GM19324 (cell line): Measurements from ENCODE around the gene FAM72C.
"Not testable (repeated sequence)": the region's sequence is repeated elsewhere in the genome, so short reads cannot be mapped to it uniquely, and the experiment has no call there.

Experiments used
- ATAC-seq: cut with Tn5 transposase; IDR thresholded peaks from one replicate; pipeline ENCODE4 v1.9.1; 2021; ENCODE audit warnings: mild to moderate bottlenecking, moderate library complexity; ENCODE audit not compliant: unreplicated experiment, low FRiP score

FAM72C gene

DNA sequence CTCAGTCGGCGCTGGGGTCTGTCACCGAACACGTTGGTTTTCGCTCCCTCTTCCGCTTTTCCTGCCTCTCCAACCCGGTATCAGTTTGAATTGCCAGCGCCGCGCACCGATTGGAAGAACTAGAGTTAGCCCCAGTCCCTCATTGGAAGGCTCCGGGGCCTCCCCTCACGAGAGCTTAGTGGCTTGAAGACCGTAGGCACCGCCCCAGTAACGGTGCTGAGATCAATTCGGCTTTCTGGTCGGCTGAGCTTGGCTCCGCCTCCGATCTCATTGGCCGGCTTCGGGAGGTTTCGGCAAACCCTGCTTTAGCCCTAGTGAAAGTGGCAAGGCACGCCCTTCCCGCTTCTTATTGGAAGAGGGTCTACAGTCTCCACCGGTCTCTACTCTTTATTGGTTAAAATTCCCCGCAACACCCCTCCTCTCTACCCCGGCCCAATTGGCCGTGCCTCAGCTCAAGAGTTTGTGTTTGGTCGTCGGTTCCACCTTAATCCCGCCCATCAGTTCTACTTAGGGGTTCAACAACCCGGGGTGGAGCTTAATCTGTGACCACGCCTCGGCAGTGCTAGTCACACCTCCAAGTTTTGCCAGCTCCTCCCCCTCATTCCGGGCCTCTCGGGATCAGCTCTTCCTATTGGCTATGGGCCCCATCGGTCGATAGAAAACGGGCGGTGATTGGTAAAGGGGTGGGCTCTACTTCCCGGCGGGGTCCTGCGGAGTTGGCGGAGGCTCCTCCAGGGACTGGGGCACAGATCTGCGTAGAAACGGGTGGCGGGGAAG is at the start of gene FAM72C:
TSS of gene FAM72C (minus strand) at position 63 of the 777 bp plus-strand sequence. CDS start 845 bp downstream, outside the sequence.
- ATAC-seq = peak; percentile 87

DNA sequence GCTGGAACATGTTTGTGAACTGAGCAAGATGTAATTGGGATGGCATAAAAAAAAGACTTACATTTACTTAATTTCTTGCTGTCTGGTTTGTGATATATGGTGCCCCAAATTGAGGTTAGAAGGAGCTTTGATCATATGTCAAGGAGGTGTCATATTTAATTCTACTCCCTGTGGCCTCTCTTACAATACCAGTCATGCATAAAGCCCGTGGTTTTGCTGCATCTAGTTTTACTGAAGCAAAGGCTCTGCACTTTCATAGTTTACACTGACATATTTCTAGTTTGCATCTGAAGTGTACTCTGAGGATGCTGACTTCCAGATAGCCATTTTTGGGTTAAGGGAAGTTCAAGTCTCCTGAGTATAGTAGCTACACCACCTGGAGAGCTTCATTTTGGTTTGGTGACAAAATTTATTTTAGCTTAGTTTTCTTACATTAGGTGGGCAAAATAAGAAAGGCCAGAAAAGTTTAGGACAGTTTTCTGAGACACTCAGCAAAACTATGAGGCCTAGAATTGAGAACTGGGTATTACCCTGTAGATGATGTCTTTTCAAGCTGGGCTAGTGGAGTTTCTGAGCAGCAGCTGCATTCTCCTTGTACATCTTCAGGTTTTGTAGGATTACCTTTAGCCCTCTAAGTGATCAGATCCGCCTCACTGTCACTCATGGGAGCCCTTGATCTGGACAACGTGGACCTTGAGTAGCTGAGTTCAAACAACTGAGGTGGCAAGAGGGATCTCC is 48.4 kb upstream of the FAM72C start:
- ATAC-seq = not testable (repeated sequence)

DNA sequence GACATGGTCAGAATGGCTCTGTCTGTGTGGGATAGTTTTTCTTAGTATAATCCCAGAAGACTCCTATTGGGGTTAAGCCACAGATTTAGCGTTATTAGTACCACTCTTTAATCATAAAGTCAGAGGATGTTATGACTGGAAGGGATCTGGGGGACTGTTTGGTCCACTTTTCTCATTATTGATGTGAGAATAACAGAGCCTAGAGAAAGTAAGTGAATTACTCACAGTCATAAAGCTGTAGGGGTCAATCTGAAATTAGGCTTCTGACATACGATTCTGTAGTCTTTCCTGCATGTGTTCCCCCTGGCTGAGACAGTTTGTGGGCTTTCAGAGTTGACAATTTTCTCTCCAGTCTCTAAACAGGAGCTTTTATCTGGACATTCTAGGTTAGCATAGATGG is 47.3 kb upstream of the FAM72C start:
- ATAC-seq = not testable (repeated sequence)

DNA sequence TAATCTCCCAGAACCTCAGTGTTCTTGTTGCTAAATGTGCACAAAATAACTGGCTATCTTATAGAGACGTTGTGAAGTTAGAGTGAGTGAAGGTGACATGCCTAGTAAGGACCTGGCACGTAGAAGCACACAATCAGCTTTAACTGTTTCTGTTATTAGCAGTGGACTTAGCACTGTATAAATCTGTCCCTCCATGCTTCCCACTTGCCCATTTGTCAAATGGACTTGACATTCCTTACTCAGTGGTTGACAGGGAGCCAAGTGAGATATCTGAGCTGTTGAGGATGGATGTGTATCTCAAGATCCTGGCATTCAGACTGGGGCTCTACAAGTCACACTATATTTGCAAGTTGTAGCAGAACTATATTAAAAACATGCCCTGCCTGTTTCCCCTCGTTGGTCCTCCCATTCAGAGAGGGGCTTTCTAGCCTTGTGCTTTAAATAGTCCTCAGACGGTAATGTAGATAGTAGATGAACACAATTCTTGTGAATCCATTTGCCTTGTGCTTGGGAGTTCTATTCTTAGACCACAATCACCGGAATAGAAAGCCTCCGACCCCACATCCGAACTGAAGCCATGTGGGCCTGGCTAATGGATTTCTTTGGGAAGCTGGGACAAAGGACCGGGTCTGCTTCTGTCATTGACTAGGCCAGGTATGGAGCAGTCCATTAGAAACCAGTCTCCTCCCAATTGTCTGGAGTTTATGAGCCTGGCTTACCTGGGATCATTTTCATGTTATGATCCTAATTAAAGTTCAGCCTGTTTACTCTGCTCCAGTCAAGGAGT is 43.6 kb upstream of the FAM72C start:
- not testable (repeated sequence) for ATAC-seq

DNA sequence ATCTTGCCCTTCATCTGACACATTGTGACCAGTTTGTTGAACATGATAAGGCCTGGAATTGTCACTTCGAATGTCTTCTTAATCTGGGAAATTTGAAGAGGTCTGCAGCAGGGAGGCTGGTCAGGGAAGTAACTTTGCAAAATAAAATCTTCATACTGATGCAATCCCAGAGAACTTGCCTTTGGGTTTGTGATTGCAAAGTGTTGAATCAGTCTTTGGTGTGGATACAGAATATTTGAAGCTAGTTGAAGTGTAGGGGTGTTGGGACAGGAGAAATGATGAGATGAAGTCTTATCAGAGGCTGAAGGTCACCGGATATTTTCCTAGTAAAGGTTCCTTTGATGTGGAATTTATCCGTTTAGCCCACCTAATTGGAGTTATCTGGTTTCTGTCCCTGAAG is 42.7 kb upstream of the FAM72C start:
- ATAC-seq = not testable (repeated sequence)

DNA sequence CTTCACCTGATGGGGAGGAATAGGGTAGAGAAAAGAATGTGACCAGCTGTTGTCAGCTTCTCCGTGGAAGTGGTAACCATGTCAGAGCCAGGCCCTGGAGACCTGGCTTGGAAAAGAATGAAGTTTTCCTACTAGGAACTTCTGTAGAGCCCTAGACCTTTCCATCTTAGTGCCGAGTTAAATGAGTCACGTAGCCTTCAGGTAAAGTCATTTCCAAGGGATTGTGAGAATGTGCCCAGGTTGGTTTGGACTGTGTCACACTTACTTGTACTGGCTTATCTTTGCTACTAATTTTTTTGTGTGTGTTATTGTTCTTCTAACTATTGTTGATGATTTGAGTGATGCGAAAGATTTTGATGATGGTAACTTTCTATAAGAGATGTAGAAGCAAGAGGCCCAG is 42.3 kb upstream of the FAM72C start:
- not testable (repeated sequence) for ATAC-seq

DNA sequence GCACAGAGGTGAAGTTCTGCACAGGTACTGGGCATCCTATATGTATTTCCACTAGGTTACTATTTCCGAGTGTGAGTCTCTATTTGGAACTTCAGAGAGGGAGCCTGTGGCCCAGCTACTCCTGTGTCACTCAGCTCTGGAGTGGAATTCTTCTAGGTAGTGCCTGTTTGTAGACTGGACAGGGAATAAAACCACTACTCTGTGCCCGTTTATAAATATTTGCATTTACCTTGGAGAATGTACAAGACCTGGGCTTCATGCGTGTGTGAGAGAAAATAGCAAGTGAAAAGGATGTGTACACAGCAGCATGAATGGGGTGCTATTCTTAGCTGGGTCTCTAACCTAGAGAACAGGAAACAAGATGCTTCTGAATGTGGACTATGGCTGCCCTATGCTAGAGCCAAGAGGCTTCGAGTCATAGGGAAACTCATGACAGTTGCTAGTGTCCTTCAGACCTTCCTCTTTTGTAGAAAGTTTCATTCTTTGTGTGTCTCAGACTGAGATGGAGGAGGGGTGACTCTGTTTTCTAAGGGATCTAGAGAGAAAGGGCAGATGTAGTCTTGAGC is 40.5 kb upstream of the FAM72C start:
- peak; percentile 96 for ATAC-seq

DNA sequence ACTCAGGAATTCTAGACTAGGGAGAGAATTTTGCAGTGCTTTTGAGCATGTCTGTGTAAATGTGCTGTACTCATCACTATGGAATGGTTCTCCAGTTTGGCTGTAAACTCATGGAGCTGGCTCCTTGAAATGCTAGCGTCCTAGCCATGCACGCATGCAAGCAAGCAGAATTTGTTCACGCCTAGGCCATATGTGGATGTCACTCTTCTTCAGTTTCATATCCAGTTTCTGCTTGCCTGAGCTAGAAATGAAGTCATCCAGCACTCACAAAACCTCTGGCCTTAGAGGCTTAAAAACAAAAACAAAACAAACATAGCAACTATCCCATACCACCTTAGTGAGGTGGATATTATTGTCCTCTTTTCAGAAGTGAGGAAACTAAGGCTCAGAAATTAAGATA is 37.6 kb upstream of the FAM72C start:
- ATAC-seq = peak; percentile 53

DNA sequence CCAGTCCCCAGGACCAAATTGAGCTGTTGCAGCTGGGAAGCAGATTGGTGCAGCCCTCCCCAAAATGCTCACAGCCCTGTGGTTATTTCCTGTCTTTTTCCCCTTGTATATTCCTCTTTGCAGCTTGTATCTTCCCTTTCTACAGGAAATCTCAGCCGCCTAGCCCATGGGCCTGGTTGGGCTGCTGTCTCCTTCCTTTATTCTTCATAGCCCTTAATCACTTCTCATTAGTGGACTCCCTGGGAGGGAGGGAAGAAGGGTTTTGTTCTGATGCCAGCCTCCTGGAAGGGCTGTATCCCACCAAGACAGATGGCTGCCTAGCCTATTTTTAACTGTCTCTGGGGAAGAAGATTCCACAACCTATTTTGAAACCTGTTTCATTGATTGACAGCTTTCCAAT is 32.5 kb upstream of the FAM72C start:
- not testable (repeated sequence) for ATAC-seq

DNA sequence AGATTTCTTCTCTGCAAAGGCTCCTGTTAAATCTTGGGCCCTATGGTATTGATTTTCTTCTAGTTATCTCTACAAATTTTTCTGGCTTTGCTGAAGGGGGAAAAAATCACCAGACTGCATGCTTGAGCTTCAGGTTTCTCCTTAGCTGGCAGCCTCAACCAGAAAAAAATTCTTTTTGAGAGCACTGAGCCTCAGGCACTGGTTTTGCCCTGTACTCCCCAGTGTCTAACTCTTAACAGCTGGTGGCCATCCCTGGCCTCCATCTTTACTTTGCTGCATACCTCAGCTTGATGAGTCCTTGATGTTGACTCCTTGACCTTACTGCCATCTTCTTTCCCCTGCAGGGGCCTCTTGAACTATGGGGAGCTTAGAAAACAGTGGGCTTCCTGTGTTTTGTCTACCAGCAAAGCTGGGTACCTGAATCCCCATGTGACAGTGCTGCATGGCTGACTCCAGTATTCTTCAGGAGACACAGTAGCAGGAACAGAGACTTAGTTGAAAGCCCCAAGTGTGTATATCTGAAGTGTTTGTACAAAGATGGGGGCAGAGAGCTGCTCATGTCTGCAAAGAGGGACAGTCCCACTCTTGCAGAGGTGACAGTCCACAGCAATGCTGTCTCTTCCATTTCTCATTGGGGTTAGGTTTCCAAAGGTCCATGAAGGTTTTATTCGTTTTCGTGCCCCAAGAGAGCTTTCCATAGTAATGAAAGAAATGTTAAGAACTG is 31.7 kb upstream of the FAM72C start:
- not testable (repeated sequence) for ATAC-seq

DNA sequence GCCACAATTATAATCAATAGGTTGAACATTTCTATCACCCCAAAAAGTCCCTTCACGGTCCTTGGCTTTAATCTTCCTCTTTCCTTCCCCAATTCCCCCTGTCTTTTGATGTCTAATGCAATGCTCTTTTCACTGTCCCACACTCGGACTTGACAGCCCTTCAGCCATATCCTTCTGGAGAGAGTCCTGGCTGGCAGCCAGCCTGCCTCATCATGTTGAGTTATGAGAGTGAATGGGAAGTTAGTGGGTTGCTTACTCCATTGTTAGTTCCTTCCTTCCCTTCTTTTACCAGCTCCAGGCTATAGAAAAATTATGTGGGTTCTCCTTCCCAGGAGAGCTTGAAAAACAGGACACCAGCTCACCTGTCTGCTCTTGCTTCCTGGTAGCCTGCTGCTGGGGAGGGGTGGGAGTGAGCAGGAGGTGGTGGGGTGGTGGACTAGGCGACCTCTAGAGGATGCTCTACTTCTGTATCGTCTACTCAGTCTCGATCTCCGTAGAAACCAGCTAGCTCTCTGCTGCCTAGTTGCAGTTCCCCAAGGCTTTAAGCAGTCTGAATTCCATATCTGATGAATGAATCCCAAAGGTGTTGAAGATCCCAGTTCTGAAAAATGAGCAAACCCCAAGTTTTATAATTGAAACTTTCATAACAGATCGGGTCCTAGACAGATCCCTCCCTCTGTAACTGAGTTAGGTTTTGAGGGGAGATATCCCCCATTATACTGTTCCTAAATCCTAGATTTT is 30.5 kb upstream of the FAM72C start:
- ATAC-seq = peak; percentile 80

DNA sequence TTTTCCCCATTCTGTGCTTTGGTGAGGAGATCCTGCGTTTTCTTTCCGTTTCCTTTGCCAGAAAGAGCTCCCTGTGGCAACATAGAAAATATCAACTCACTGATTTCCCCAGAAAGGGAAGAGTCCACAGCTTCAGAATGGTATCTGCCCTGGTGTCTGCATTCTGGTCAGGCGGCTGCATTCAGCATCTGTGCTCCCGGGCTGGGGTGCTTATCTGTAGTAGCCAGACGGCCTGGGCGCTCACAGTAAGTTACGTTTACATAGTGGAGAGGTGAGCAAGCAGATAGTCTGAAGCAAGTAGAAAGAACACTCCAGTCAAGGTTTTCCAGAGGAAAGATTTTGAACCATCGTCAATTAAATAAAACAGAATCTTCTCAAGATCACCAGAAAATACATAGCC is 29.3 kb upstream of the FAM72C start:
- not testable (repeated sequence) for ATAC-seq

DNA sequence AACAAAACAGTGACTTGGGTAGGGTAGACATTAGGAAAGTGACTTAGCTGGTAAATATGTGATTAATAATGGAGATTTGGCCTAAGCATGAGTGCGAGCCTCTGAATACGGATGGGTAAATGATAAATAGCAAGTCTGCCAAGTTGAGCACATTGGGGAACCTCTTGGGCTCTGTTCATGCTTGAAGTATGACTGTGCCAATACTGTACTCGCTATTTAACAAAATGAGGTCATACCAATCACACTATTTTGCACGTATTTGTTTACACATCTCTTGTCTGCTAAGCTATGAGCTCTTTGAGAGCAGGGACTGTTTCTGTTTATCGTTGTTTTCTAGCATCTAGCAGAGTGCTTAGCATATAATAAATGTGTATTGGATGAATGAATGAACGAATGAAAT is 24.2 kb upstream of the FAM72C start:
- not testable (repeated sequence) for ATAC-seq

DNA sequence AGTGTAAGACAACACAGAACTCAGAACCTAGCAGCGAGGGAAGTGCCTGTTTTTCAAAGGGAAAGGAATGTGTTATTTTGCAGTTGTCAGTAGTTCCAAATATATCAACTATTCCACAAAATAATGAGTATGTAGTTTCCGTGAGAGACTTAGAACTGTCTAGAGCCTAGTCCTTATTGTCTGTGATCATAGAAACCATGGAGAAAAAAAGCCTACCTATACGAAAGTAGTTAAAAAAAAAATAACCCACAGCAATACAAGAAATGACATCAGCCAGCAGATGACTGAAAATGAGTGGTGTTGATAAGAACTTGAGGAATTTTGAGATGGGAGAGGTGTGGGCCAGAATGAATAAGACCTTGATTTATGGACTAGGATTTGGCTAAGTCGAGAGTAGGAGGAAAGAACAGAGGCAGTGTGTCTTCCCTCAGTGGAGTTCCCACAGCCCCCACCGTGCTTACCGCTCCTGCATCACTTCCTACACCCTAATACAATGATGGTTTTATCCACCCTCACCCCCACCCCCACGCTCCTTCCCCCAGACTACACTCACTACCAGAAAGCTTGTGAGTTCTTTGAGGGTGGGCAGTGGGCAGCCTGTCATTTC is 21.6 kb upstream of the FAM72C start:
- ATAC-seq = not testable (repeated sequence)

DNA sequence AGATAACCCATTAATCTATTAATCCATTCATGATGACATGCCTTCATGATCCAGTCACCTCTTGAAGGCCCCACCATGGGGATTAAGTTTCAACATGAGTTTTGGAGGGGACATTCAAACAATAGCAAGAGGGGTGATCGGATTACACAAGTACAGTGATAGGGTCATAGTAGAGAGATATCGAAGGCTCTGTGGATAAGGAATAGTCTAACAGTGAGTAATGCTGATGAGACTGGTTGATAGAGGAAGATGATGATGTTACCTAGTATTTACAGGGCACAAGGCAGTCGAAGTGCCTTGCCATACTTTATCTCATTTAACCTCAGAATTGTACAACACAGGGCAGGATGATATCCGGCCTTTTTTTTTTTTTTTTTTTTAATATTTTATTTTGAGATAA is 18.9 kb upstream of the FAM72C start:
- not testable (repeated sequence) for ATAC-seq

DNA sequence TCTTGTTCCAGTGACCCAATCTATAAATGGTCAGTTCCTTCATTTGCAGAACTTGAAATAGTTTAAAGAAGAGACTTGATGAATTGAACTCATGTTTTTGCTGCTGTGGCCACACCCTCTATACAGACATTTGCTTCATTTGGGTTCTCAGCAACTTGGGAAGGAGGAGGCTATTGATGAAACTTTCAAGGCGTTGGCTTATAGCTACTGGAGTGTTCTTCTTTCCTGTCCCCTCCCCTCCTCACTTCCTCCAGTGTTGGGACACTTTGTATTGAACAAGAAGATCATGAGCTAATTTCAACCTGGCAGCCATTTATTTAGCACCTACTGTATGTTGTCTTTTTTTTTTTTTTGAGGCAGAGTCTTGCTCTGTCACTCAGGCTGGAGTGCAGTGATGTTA is 17.9 kb upstream of the FAM72C start:
- not testable (repeated sequence) for ATAC-seq

DNA sequence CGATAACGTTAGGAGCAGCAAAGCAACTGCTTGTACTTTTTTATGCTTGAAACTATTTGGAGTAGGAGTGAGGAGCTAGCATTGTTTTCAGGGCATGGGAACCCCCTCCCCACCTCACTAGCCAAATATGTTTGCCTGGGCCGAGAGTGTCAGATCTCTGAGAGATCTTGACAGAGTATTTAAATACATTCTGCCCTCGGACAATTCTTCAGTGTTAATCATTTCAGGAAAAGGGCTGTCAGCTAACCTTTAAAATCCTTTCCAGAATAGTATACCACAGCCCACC is 17.6 kb upstream of the FAM72C start:
- not testable (repeated sequence) for ATAC-seq

DNA sequence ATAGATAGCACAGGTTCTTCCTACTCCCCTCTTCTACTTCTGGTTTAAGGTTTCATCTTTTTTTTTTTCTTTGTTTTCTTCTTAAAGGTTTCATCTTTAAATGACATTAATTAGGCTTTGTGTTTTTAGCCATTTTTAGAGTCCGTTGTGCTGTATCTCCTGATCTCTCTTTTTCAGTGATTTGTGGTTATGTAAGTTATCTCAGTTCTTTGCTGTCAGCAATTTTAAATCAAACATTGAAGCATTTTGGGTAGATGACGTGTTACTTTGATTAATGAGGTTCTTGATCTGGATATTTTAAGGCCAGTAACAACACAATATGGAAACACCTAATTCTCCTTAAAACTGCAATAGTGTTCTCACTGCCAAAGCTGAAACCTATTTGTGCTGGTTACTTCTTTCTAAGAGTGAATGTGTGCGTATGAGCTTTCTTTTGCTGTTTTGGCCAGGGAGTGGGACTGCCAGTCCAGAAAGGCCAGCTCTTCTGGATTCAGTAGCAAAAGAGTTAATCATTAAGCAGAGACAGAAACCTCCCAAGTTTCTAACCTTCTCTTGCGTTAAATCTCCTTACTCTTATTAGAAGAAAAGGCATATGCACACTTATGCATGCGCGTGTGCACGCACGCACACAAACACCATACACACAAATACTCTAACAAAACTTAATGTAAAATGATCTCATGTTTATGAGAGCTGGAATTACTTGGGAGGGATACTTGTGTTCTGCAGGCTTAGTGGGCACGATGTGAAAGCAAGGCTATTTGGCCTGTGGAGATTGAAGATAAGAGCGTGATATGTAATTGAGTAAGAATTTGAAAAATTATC is 17.0 kb upstream of the FAM72C start:
- ATAC-seq = not testable (repeated sequence)
